CD4-positive, alpha-beta T cell (primary cell): ENCODE data around the gene FZD1. TPM values are rescaled to one million over a fixed set of nuclear protein-coding genes. Genes with fewer than 3 reads are reported as not detected.

Experiments used
- ATAC-seq: fragments of 200-7000 bp; cut with Tn5 transposase; one replicate; pipeline ENCODE4 v1.10.0; 2022; ENCODE audit warnings: mild to moderate bottlenecking; ENCODE audit not compliant: poor library complexity
- CTCF ChIA-PET: fragments of 350-600 bp; sonication (Branson Sonifier 250); formaldehyde crosslinking; loops from one replicate; lab custom pipeline; 2021; ENCODE audit warnings: antibody characterized with exemption, inconsistent platforms; lab: Charles Lee
- POLR2A ChIA-PET: fragments of 350-600 bp; sonication (Branson Sonifier 250); formaldehyde crosslinking; loops from one replicate; lab custom pipeline; 2021; ENCODE audit warnings: antibody characterized with exemption, inconsistent platforms; lab: Charles Lee
- DNase-seq, 14 experiments: peaks; one replicate each; pipeline ENCODE4 v3.0.0-alpha.2; 2013 to 2020; ENCODE audit warnings: mixed read lengths in 2 of 14
- H3K27ac ChIP-seq, 2 donors: one replicate each; pipeline versions ENCODE4 v1.5.1 to v1.7.0; 2013; ENCODE audit warnings: low read length in 2 of 2, low read depth in 1 of 2, mild to moderate bottlenecking in 1 of 2
- H3K27me3 ChIP-seq, 2 experiments: 1 replicate in 1 of 2; 2 replicates in 1 of 2; pipeline versions ENCODE4 v1.6.1 to v1.7.0; 2013; ENCODE audit warnings: low read length in 2 of 2, control low read depth in 1 of 2, mild to moderate bottlenecking in 1 of 2, moderate library complexity in 1 of 2; ENCODE audit not compliant: insufficient read depth in 2 of 2, control insufficient read depth in 1 of 2
- H3K36me3 ChIP-seq: one replicate; pipeline ENCODE4 v1.6.1; 2013; ENCODE audit warnings: low read length, control low read depth; ENCODE audit not compliant: insufficient read depth
- H3K4me1 ChIP-seq: one replicate; pipeline ENCODE4 v1.6.1; 2013; ENCODE audit warnings: low read length, control low read depth; ENCODE audit not compliant: insufficient read depth
- H3K4me3 ChIP-seq: one replicate; pipeline ENCODE4 v1.5.1; 2013; ENCODE audit warnings: mild to moderate bottlenecking, low read length, moderate library complexity
- H3K9me3 ChIP-seq, 2 experiments: 1 replicate in 1 of 2; 2 replicates in 1 of 2; pipeline versions ENCODE4 v1.6.1 to v1.7.0; 2013; ENCODE audit warnings: low read length in 2 of 2, mild to moderate bottlenecking in 2 of 2, control low read depth in 1 of 2, moderate library complexity in 1 of 2; ENCODE audit not compliant: control insufficient read depth in 1 of 2, insufficient read depth in 1 of 2
- H3K27ac Mint-ChIP-seq: one replicate; pipeline ENCODE4 v1.8.0; 2020; ENCODE audit warnings: mixed read lengths
- H3K27me3 Mint-ChIP-seq: one replicate; pipeline ENCODE4 v1.8.0; 2021; ENCODE audit warnings: mixed read lengths
- H3K36me3 Mint-ChIP-seq: one replicate; pipeline ENCODE4 v1.8.0; 2021; ENCODE audit warnings: low read depth, mixed read lengths
- H3K4me1 Mint-ChIP-seq: one replicate; pipeline ENCODE4 v1.8.0; 2021; ENCODE audit warnings: low read depth, mixed read lengths
- H3K4me3 Mint-ChIP-seq: one replicate; pipeline ENCODE4 v1.8.0; 2020; ENCODE audit warnings: mild to moderate bottlenecking, mixed read lengths
- H3K9me3 Mint-ChIP-seq: one replicate; pipeline ENCODE4 v1.8.0; 2020; ENCODE audit warnings: mixed read lengths
- CTCF ChIP-seq: fragments of 200-600 bp; IDR thresholded peaks from one replicate; pipeline ENCODE4 v1.8.0; 2022; ENCODE audit warnings: antibody characterized with exemption, mild to moderate bottlenecking
- intact Hi-C, 2 experiments: fragments of 100-400 bp; cut with DNase I in 1 of 2; cut with micrococcal nuclease in 1 of 2; formaldehyde crosslinking; loops; one replicate each; pipeline versions ENCODE4 v1.15.1 to v1.9.0; 2023 to 2025; cut with DNase I, micrococcal nuclease
- total RNA-seq, 174 experiments: library from RNA in 2 of 174; stranded (reverse) in 2 of 174; gene quantifications; one replicate each; pipeline ENCODE4 v1.2.3 and lab custom pipeline; 2021 to 2026

Gene FZD1
- total RNA-seq, 2 experiments from 2014 or later = 0.22 to 0.28 TPM

- ChIA-PET CTCF (no interaction called here), POLR2A (no interaction called here)
- Histone ChIP-seq H3K4me1 (no peaks in the 10 kb centered on the region), H3K36me3 (no peaks in the 10 kb centered on the region), H3K27me3 (no peaks in the 10 kb centered on the region), H3K27ac (no peak overlapping the region), H3K4me3 (no peak overlapping the region), H3K9me3 (no peaks in the 10 kb centered on the region)
- DNase-seq (no peak), ATAC-seq (no peak)
- Mint-ChIP-seq H3K36me3 (no peaks in the 10 kb centered on the region), H3K4me1 (no peaks in the 10 kb centered on the region), H3K4me3 (no peak overlapping the region), H3K27me3 (peaks cover 13% of the 10 kb centered on the region), H3K27ac (no peak overlapping the region), H3K9me3 (no peaks in the 10 kb centered on the region)
- intact Hi-C loops = no loop called here
- no peak for TF ChIP-seq CTCF
Measured at GRCh38 chr7:91243591-91244301, 20.5 kb upstream of the FZD1 start.

- no peaks in the 10 kb centered on the region for H3K36me3 Mint-ChIP-seq
- H3K4me3 ChIP-seq = no peak overlapping the region
- H3K27me3 ChIP-seq = no peaks in the 10 kb centered on the region
- no peaks in the 10 kb centered on the region for H3K36me3 ChIP-seq
- TF ChIP-seq CTCF = no peak
- H3K27ac ChIP-seq = no peak overlapping the region
- DNase-seq (no peak), ATAC-seq (no peak)
- H3K4me1 ChIP-seq = no peaks in the 10 kb centered on the region
- intact Hi-C loops = no loop called here
- H3K4me3 Mint-ChIP-seq = no peak overlapping the region
- H3K27me3 Mint-ChIP-seq = peaks cover 6% of the 10 kb centered on the region
- H3K4me1 Mint-ChIP-seq = no peaks in the 10 kb centered on the region
- H3K27ac Mint-ChIP-seq = no peak overlapping the region
- CTCF ChIA-PET = no interaction called here
- POLR2A ChIA-PET = no interaction called here
- no peaks in the 10 kb centered on the region for H3K9me3 ChIP-seq
- no peaks in the 10 kb centered on the region for H3K9me3 Mint-ChIP-seq
Measured at GRCh38 chr7:91247500-91247899, 16.7 kb upstream of the FZD1 start.

DNA sequence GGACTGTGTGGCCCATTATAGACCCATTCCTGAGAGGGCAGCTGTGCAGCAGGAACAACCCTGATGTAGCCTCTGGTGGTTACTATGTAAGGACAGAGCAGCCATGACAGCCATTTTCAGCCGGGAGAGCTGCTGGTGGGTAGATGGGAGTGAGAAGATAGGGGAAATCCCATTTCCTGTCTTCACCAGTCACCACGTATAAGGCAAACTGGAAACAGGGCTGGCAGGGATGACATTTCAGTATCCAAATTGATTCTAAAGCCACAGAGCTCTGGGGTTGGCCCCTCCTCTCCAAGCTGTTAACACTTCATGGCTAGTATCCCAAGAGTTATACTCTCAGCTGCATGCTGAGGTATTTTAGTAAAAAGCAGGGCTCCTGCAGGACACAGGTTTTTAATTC is 15.2 kb upstream of the FZD1 start:
- H3K27ac Mint-ChIP-seq = no peak overlapping the region
- H3K27me3 Mint-ChIP-seq = peaks cover 9% of the 10 kb centered on the region
- H3K27me3 ChIP-seq = no peaks in the 10 kb centered on the region
- no peaks in the 10 kb centered on the region for H3K4me1 Mint-ChIP-seq
- DNase-seq = no peak
- H3K9me3 Mint-ChIP-seq = no peaks in the 10 kb centered on the region
- H3K27ac ChIP-seq = no peak overlapping the region
- no peaks in the 10 kb centered on the region for H3K36me3 Mint-ChIP-seq
- intact Hi-C loops = no loop called here
- H3K4me3 ChIP-seq = no peak overlapping the region
- H3K4me1 ChIP-seq = no peaks in the 10 kb centered on the region
- ATAC-seq = no peak
- no peak overlapping the region for H3K4me3 Mint-ChIP-seq
- H3K9me3 ChIP-seq = no peaks in the 10 kb centered on the region
- CTCF ChIA-PET = no interaction called here
- POLR2A ChIA-PET = no interaction called here
- H3K36me3 ChIP-seq = no peaks in the 10 kb centered on the region
- no peak for TF ChIP-seq CTCF
